Activated CD8-positive, alpha-beta memory T cell treated with anti-CD3 and anti-CD28 coated beads, Interleukin-2, amount 50 U/mL, for 48 hours (primary cell): ENCODE measurements around the gene EPG5.
"Not testable (repeated sequence)": the region's sequence is repeated elsewhere in the genome, so short reads cannot be mapped to it uniquely, and the experiment has no call there.

ENCODE experiments used
- DNase-seq: peaks from one replicate; pipeline ENCODE4 v3.0.0-alpha.2; 2020

Gene EPG5

GRCh38 chr18:45974088-45974536 lies 7.0 kb upstream of the EPG5 start:
- DNase-seq, result no peak

- DNase-seq, result not testable (repeated sequence)
Measured at GRCh38 chr18:45964913-45965312, 2.2 kb downstream of the EPG5 start.

GRCh38 chr18:45962866-45963265 lies 4.3 kb downstream of the EPG5 start:
- DNase-seq, result no peak

GRCh38 chr18:45962461-45962860 lies 4.7 kb downstream of the EPG5 start:
- no peak for DNase-seq

- DNase-seq, result not testable (repeated sequence)
Measured at GRCh38 chr18:45959484-45959883, 7.6 kb downstream of the EPG5 start.

- DNase-seq, result no peak
Measured at GRCh38 chr18:45958730-45959129, 8.4 kb downstream of the EPG5 start.

GRCh38 chr18:45958027-45958426 lies 9.1 kb downstream of the EPG5 start:
- DNase-seq, result no peak

GRCh38 chr18:45957100-45957499 lies 10.0 kb downstream of the EPG5 start:
- no peak for DNase-seq

- no peak for DNase-seq
Measured at GRCh38 chr18:45954070-45954934, 12.8 kb downstream of the EPG5 start.

GRCh38 chr18:45951016-45951714 lies 16.0 kb downstream of the EPG5 start:
- no peak for DNase-seq

- DNase-seq, result no peak
Measured at GRCh38 chr18:45945669-45946068, 21.5 kb downstream of the EPG5 start.

GRCh38 chr18:45940724-45941123 lies 26.4 kb downstream of the EPG5 start:
- DNase-seq, result no peak

GRCh38 chr18:45939236-45939635 lies 27.9 kb downstream of the EPG5 start:
- DNase-seq, result no peak

GRCh38 chr18:45938488-45938935 lies 28.6 kb downstream of the EPG5 start:
- no peak for DNase-seq

GRCh38 chr18:45935591-45936335 lies 31.4 kb downstream of the EPG5 start:
- no peak for DNase-seq

GRCh38 chr18:45932708-45933107 lies 34.4 kb downstream of the EPG5 start:
- DNase-seq, result no peak

GRCh38 chr18:45930963-45931362 lies 36.2 kb downstream of the EPG5 start:
- no peak for DNase-seq

GRCh38 chr18:45926691-45927090 lies 40.4 kb downstream of the EPG5 start:
- DNase-seq, result no peak

- DNase-seq, result no peak
Measured at GRCh38 chr18:45926085-45926484, 41.0 kb downstream of the EPG5 start.

GRCh38 chr18:45923138-45923537 lies 44.0 kb downstream of the EPG5 start:
- DNase-seq, result no peak

- no peak for DNase-seq
Measured at GRCh38 chr18:45920367-45920766, 46.8 kb downstream of the EPG5 start.

GRCh38 chr18:45916302-45916701 lies 50.8 kb downstream of the EPG5 start:
- no peak for DNase-seq

- DNase-seq, result no peak
Measured at GRCh38 chr18:45913276-45913675, 53.9 kb downstream of the EPG5 start.
